Thoracic aorta (tissue), 2 donors: Measurements from ENCODE around the gene SYNE3. TPM values are rescaled to one million over a fixed set of nuclear protein-coding genes. Genes with fewer than 3 reads are reported as not detected.

ENCODE experiments used
- ATAC-seq: fragments of 150-250 bp; one replicate; pipeline ENCODE4 v1.8.0; 2017; ENCODE audit warnings: low read depth; ENCODE audit not compliant: insufficient number of reproducible peaks, low FRiP score
- DNase-seq: peaks from one replicate; pipeline ENCODE4 v3.0.0-alpha.2; 2020; ENCODE audit warnings: low spot score
- H3K27ac ChIP-seq, 2 donors: fragments of 200-600 bp; sonication (generic); 1 replicate in 1 of 2; 2 replicates in 1 of 2; pipeline ENCODE4 v1.5.1; 2016; ENCODE audit warnings: mild to moderate bottlenecking in 2 of 2, moderate library complexity in 2 of 2
- H3K27me3 ChIP-seq: fragments of 200-600 bp; sonication (generic); replicated peaks from 2 replicates; pipeline ENCODE4 v1.6.0; 2016; ENCODE audit warnings: mild to moderate bottlenecking; ENCODE audit not compliant: insufficient read depth
- H3K36me3 ChIP-seq: fragments of 200-600 bp; sonication (generic); one replicate; pipeline ENCODE4 v1.5.1; 2016
- H3K4me1 ChIP-seq, 2 donors: fragments of 200-600 bp; sonication (generic); 1 replicate in 1 of 2; 2 replicates in 1 of 2; pipeline versions ENCODE4 v1.5.1 to v1.6.0; 2016; ENCODE audit warnings: low read depth in 2 of 2, mild to moderate bottlenecking in 1 of 2; ENCODE audit not compliant: control insufficient read depth in 1 of 2
- H3K4me3 ChIP-seq: fragments of 200-600 bp; sonication (generic); 2 replicates; pipeline ENCODE4 v1.5.1; 2016; ENCODE audit warnings: mild to moderate bottlenecking
- H3K9me3 ChIP-seq: fragments of 200-600 bp; sonication (generic); 2 replicates; pipeline ENCODE4 v1.5.1; 2016
- total RNA-seq, 2 donors: library from RNA; depleted of rRNA; stranded (reverse); fragments of >200 nt; gene quantifications; one replicate each; pipeline versions ENCODE4 v1.1.0 to v1.2.3, GENCODE V29; 2016
- TF ChIP-seq, protein P1 (sequence below): fragments of 200-600 bp; sonication (generic); IDR thresholded peaks from one replicate; pipeline ENCODE4 v1.5.1; 2019; ENCODE audit warnings: antibody characterized with exemption

The SYNE3 gene
- total RNA-seq, 2 donors from 2014 or later = 29.5 to 43.4 TPM

DNA sequence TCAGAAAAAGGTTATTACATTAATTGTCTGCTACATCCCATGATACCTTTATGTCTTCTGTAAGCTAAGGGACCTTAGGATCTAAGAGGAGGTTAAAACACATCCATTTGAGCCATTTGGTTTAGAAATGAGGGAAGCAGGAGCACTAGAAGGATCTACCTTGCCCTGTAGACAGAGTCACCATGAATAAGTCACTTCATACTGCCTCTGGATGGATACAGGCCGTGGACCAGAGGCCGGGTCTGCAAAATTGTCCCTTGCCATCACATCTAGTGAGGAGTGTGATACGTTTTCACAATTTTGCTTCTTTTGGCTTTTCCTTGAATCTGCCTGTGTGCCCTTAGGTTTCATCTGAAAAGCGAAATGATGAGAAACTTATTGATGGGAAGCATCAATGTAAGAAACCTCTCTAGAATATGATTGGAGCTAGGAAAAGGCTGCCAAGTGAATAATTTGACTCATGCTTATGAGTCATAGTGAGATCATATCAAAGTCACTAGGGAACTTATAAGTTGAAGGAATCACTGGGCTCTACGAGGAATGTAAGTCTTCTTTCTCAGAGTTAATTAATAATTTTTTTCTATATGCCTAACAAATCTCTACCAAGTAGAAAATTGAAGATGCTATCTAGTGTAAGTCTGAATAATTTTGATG is 29.2 kb upstream of the SYNE3 start:
- Histone ChIP-seq H3K4me1 (peaks cover 9 to 14% of the 10 kb centered on the region in 2 donors), H3K27me3 (no peaks in the 10 kb centered on the region), H3K36me3 (peaks cover 4% of the 10 kb centered on the region), H3K4me3 (no peak overlapping the region), H3K27ac (no peak overlapping the region), H3K9me3 (no peaks in the 10 kb centered on the region)
- DNase-seq (no peak), ATAC-seq (no peak)
- TF ChIP-seq, protein P1, sequence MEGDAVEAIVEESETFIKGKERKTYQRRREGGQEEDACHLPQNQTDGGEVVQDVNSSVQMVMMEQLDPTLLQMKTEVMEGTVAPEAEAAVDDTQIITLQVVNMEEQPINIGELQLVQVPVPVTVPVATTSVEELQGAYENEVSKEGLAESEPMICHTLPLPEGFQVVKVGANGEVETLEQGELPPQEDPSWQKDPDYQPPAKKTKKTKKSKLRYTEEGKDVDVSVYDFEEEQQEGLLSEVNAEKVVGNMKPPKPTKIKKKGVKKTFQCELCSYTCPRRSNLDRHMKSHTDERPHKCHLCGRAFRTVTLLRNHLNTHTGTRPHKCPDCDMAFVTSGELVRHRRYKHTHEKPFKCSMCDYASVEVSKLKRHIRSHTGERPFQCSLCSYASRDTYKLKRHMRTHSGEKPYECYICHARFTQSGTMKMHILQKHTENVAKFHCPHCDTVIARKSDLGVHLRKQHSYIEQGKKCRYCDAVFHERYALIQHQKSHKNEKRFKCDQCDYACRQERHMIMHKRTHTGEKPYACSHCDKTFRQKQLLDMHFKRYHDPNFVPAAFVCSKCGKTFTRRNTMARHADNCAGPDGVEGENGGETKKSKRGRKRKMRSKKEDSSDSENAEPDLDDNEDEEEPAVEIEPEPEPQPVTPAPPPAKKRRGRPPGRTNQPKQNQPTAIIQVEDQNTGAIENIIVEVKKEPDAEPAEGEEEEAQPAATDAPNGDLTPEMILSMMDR = no peak

DNA sequence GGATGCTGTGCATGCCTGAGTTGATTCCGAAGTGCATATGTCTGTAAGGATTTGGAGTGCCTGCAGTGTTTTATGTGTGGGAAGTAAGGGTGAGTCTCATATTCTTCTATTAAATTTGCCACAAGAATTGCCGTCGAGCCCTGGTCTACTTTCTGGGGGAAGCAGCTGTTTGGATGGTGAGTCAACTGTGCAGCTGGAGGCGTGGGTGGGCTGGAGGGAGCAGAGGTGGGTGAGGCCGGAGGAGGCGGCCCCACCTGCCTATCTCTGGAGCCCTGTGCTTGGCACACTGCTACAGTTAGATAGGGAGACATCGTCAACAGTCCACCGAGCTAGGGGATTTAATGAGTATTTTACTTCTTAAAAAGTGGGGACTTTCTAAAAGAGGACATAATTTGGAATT is 28.1 kb upstream of the SYNE3 start:
- TF ChIP-seq, protein P1 = no peak
- Histone ChIP-seq H3K27ac (no peak overlapping the region), H3K27me3 (no peaks in the 10 kb centered on the region), H3K4me3 (no peak overlapping the region), H3K4me1 (peaks cover 9 to 14% of the 10 kb centered on the region in 2 donors), H3K36me3 (peaks cover 4% of the 10 kb centered on the region), H3K9me3 (no peaks in the 10 kb centered on the region)
- no peak for ATAC-seq
- no peak for DNase-seq

GRCh38 chr14:95543021-95543420 is 26.6 kb upstream of the SYNE3 start:
- Histone ChIP-seq H3K27me3 (no peaks in the 10 kb centered on the region), H3K4me1 (peaks cover 9 to 10% of the 10 kb centered on the region in 2 donors), H3K27ac (no peak overlapping the region), H3K9me3 (no peaks in the 10 kb centered on the region), H3K4me3 (no peak overlapping the region), H3K36me3 (peaks cover 4% of the 10 kb centered on the region)
- TF ChIP-seq, protein P1 = no peak
- ATAC-seq (no peak), DNase-seq (no peak)

- H3K9me3 ChIP-seq = no peaks in the 10 kb centered on the region
- H3K4me3 ChIP-seq = no peak overlapping the region
- ATAC-seq (no peak), DNase-seq (no peak)
- H3K27ac ChIP-seq = no peak overlapping the region
- TF ChIP-seq, protein P1 = no peak
- H3K36me3 ChIP-seq = peaks cover 4% of the 10 kb centered on the region
- H3K27me3 ChIP-seq = no peaks in the 10 kb centered on the region
- peaks cover 6 to 10% of the 10 kb centered on the region in 2 donors for H3K4me1 ChIP-seq
Observed at GRCh38 chr14:95541932-95542930, 25.8 kb upstream of the SYNE3 start.

DNA sequence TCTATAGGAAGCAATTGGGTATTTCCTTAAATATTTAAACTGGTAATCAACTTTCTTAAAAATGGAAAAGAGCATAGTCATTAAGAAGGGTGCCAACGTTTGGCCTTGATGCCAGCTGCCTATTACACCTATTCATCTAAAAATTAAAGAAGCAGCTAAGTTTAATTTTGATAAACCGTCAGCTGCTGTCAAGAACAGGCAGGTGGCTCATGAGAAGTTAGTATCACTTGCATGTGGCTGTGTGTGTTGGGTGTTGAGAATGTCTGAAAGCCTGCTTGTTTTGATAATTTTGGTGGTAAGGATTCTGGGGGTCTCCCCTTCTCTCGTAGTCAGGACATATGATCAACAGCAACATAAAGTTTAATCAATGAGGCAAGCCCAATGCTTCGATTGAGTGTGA is 24.9 kb upstream of the SYNE3 start:
- H3K4me1 ChIP-seq = peaks cover 13% of the 10 kb centered on the region in 2 donors
- H3K36me3 ChIP-seq = peaks cover 4% of the 10 kb centered on the region
- no peaks in the 10 kb centered on the region for H3K27me3 ChIP-seq
- H3K27ac ChIP-seq = no peak overlapping the region
- ATAC-seq (no peak), DNase-seq (no peak)
- H3K4me3 ChIP-seq = no peak overlapping the region
- no peaks in the 10 kb centered on the region for H3K9me3 ChIP-seq
- TF ChIP-seq, protein P1 = no peak
